Hypothalamus (tissue), 51 donors: ENCODE results near the gene STOX1.
"Not testable (repeated sequence)": the region's sequence is repeated elsewhere in the genome, so short reads cannot be mapped to it uniquely, and the experiment has no call there.

Experiments
- DNase-seq, 51 donors: peaks; one replicate each; lab custom pipeline; 2025; lab: John Stamatoyannopoulos, UW

Gene STOX1

GRCh38 chr10:68828083-68828601, 811 bp downstream of the STOX1 start:
- DNase-seq, result peak in 5 of 51 donors; percentile 2 to 19 (median 11)

DNA sequence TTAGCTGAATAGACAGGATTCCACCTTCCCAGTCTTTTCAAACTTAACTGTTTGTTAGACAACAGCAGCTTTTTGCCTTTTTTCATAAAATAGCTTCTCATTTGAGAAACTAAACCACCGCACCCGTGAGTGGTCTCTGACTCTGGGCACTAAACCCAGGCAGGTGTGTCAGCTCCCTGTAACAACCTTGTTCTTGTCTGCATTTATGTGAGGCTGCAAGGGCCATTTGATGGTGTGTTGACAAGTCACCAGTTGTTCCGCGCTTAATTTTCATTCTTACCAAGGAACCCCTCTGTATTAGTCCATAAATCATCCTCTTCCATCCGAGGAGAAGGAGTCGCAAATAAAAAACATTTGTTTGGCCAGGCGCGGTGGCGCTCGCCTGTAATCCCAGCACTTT, 1.5 kb downstream of the STOX1 start:
- DNase-seq, result no peak

DNA sequence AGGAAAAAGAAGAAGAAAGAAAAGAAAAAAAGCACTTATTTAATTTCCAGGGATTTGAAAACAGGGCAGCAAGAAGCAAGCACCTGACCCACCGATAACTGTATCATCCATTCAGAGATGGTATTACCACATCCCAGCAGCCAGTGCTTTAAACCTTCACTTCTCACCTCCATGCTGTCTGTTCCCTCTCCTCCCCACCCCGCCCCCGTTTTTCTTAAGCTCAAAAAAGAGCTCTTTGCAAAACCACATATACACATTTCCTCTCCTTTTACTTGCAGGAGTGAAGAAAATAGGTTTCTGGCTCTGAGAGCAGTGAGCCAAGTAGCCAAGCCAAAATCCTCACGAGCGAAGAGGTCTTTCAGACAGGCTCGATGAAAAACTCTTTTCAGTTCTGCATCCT, 2.2 kb downstream of the STOX1 start:
- DNase-seq, result peak in 2 of 51 donors; percentile 15 to 27

- peak in 1 of 51 donors; percentile 27 for DNase-seq
Measured at GRCh38 chr10:68829952-68830351, 2.6 kb downstream of the STOX1 start.

DNA sequence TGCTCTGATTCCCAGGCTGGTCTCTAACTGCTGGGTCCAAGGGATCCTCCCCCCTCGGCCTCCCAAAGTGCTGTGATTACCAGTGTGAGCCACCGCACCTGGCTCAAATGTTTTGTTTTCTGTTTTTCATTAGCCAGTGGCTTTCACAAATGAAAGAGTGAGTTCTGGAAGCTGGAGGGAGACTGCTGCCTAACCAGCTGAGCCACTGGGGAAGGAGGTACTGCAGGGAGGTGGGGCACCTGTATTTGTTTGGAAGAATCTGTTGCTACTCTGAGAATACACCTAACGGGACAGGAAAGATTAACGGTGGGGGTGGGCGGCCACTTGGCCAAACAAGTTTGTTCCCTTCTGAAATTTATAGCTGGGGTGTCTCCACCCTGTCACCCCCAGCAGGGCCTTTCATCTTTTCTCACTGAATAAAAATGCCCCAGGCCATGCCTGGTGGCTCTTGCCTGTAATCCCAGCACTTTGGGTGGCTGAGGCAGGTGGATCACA, 4.7 kb downstream of the STOX1 start:
- DNase-seq, result no peak

DNA sequence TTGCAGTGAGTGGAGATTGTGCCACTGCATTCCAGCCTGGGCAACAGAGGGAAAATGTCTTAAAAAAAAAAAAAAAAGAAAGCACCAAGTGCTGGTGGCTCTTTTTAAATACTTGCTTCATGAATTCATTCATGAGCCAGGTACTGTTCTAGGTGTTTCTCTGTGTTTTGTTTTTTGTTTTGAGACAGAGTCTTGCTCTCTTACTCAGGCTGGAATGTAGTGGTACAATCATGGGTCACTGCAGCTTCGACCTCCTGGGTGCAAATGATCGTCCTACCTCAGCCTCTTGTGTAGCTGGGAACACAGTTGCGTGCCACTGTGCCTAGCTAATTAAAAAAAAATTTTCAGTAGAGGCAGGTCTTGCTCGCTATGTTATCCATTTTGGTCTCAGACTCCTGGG, 5.3 kb downstream of the STOX1 start:
- no peak for DNase-seq

DNA sequence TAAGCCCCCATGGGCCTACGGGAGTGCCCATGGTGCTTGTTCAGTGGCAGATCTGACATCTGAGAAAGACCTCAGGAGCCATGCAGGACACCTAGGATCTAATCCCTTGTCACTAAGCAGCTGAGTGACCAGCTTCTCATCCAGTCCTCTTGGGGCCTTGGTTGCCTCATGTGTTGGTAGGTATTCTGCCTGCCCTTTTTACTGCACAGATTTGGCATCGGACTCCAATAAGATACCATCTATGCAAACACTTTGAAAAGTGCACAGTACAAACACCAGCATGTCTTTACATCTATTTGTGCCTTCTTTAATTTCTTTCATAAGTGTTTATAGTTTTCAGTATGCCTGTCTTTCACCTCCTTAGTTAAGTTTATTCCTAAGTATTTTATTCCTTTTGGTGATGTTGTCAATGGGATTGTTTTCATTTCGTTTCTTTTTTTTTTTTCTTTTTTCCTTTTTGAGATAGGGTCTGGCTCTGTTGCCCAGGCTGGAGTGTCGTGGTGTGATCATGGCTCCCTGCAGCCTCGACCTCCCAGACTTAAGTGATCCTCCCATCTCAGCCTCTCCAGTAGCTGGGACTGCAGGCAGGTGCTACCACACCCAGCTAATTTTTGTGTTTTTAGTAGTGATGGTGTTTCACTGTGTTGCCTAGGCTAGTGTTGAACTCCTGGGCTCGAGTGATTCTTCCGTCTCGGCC, 10.4 kb downstream of the STOX1 start:
- DNase-seq, result no peak

- not testable (repeated sequence) for DNase-seq
Measured at GRCh38 chr10:68840650-68841049, 13.3 kb downstream of the STOX1 start.

- no peak for DNase-seq
Measured at GRCh38 chr10:68848281-68848680, 20.9 kb downstream of the STOX1 start.

DNA sequence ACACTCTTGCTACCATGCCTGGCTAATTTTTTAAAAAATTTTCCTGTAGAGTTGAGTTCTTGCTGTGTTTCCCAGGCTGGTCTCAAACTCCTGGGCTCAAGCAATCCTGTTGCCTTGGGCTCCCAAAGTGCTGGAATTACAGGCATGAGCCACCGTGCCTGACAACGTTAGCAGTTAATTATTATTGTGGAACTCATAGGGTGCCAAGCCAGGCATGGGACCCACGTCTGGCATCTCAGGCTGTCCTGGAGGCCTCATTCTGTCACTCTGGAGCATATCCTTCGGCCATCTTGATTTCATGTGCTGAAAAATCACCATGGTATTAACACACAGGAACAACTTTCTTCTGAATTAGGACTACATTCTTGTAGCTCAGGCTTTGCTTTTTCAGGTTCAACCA, 21.5 kb downstream of the STOX1 start:
- DNase-seq, result no peak

GRCh38 chr10:68856352-68856751, 29.0 kb downstream of the STOX1 start:
- no peak for DNase-seq

- DNase-seq, result no peak
Measured at GRCh38 chr10:68857005-68857404, 29.7 kb downstream of the STOX1 start.

DNA sequence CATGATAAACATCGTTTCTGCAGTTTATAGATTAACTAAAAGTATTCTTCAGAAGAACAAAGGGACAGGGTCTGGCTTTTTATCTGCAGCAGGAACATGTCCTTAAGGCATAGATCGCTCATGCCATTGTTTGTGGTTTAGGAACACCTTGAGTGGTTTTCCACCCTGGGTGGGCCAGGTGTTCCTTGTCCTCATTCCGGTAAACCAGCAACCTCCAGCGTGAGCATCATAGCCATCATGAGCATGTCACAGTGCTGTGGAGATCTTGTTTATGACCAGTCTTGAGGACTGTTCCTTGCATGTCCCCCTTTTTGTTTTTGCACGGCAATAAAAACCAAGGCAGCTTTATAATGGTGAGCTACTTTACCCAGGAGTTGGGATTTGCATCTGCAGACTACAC, 33.9 kb downstream of the STOX1 start:
- DNase-seq, result no peak

DNA sequence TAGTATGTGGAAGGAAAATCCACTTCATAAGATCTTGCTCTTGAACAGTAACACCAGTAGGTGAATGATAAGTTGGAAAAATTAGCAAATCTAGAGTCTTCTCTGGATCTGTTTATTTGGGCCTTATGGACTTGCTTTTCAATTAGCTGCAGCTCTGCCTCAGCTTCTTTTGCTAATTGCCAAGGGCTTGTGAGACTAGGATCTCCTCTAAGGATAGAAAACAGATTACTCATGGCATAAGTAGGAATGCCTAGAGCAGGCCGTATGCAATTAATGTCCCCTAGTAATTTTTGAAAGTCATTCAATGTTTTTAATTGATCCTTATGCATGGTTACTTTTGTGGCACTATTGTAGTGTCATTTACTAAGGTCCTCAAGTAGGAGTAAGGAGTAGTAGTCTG, 37.3 kb downstream of the STOX1 start:
- DNase-seq, result no peak

GRCh38 chr10:68868173-68868572, 40.8 kb downstream of the STOX1 start:
- DNase-seq, result not testable (repeated sequence)

GRCh38 chr10:68869623-68870022, 42.3 kb downstream of the STOX1 start:
- DNase-seq, result peak in 1 of 51 donors; percentile 21

DNA sequence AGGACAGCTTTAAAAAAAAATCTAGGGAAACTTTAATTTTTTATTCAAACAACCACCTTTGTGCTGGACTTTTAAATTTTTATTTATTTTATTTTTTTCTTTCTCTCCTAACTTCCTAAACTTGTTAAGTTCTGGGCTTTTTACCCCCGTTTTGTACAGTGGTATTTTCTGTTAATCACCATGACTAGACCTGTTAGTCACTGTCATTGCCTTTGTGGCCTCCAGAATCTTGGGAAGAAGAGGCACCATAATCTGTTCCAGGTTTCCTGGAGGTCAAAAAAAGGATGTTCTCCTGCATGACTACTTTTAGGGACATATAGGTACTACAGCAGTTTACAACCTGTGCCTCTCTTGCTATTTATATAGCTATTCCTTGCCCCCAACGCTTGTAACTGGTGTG, 42.7 kb downstream of the STOX1 start:
- no peak for DNase-seq

DNA sequence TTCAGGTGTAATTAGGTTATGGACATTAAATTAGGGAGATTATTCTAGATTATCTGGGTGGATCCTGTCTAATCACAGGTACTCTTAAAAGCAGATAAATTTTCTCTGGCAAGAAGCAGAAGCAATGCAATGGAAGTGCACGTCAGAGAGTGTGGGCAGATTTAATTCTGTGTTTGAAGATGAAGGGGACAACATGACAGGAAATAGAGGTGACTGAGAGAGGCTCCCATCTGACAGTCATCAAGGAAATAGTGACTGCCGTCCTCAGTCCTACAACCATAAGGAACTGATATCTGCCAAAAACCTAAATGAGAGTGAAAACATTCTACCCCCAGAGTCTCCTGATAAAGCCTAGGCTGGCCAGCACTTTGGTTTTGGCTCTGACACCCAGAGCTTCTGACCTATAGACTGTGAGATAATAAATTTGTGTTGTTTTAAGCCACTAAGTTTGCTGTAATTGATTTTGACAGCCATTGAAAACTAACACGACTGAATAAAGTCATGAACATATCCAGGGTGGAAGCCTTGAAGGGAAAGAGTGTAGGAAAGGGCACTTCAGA, 43.3 kb downstream of the STOX1 start:
- DNase-seq, result no peak

GRCh38 chr10:68871105-68871711, 43.9 kb downstream of the STOX1 start:
- DNase-seq, result peak in 2 of 51 donors; percentile 3 to 7

DNA sequence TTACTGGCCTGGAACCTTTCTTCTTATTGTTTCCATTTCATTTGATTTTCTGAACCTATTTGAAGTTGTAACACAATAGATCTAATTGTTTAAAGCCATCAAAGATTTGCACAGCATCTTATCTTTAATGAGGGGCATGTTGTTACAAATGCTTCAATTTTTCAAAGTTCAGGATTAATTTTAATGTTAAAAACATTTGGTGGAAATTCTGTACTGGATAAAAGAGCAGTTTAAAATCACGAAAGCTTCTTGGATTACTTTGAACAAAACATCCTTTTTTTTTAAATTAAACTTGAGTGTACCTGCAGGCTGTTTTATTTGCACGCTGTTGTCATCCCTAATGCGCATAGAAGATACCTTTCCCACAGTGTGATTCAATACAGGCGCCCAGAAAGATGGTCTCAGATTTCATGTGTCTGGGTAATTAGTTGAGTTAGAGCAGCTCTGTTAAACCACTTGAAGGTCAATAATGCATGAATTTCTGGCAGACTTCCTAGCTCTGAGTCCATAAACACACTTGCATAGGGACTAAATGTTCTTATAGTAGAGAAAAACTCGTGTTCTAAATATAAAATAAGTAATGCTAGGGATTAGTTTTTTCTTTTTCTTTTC, 44.5 kb downstream of the STOX1 start:
- peak in 1 of 51 donors; percentile 26 for DNase-seq
